Hindlimb muscle (tissue), 1 donor: ENCODE results near the gene SLC35G6. TPM values are rescaled to one million over a fixed set of nuclear protein-coding genes. Genes with fewer than 3 reads are reported as not detected.
"Not testable (repeated sequence)": the region's sequence is repeated elsewhere in the genome, so short reads cannot be mapped to it uniquely, and the experiment has no call there.

ENCODE experiments used
- DNase-seq: peaks from one replicate; pipeline ENCODE4 v3.0.0-alpha.2; 2013
- polyA plus RNA-seq: library from polyadenylated mRNA; unstranded; fragments of 120-200 nt; gene quantifications from one replicate; pipeline ENCODE4 v1.2.1, GENCODE V29; 2013; ENCODE audit not compliant: insufficient read length

The SLC35G6 gene
- polyA plus RNA-seq, 1 donor: 0.13 TPM

DNA sequence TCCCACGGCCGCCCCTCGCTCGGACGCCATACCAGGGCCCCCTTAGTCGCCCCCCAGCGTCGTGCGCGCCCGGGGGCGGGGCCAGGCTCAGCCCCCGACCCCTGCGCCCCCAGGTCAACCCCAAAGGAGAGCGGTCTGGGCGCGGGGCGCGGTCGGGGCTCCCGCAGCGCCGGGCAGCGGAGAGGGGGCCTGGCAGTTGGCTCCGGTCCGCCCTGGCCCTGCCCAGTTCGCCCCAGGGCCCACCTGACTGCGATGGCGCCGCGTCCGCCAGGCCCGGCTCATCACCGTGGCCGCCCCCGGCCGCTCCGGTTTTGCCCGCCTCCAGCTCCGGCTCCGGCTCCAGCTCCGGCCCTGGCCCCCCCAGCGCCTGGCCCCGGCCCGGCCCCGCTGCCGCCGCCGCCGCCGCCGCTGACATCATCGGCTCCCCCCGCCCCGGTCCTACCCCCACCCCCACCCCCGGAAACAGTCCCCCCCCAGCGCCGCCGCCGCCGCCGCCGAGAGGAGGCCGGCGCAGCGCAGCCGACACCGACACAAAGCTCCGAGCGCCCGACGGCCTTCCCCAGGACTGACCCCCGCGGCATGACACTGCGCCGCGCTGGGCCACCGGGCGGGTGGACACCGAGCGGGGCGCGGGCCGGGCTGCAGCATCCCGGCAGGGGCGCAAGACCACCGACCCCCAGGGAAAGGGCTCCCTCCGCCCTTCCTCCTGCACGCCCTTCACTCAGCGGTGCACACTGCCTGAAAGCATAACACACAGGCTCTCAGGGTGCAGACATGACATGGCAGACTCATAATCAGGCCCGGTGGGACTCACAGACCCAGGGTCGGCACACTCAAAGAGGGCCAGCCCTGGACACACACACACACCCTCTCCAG lies 1.8 kb upstream of the SLC35G6 start, which contains the start of gene ZBTB4:
Gene ZBTB4 (minus strand): TSS at position 419 of the 876 bp plus-strand sequence. CDS start 12,830 bp downstream, outside the sequence.
- peak; percentile 56 for DNase-seq

- no peak for DNase-seq
Measured at GRCh38 chr17:7480089-7480384, 1.2 kb upstream of the SLC35G6 start.

- not testable (repeated sequence) for DNase-seq
Measured at GRCh38 chr17:7481842-7482741, 846 bp downstream of the SLC35G6 start.

DNA sequence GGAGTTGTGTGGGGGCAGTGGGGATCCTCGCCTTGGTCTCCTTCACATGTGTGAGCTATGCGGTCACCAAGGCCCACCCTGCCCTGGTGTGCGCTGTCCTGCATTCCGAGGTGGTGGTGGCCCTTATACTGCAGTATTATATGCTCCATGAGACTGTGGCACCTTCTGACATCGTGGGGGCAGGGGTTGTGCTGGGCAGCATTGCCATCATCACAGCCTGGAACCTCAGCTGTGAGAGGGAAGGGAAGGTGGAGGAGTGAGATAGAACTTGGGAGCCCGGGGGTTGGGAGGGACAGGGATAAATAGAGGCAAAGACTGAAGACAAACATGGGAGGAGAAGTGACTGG lies 1.5 kb downstream of the SLC35G6 start:
- DNase-seq: not testable (repeated sequence)

DNA sequence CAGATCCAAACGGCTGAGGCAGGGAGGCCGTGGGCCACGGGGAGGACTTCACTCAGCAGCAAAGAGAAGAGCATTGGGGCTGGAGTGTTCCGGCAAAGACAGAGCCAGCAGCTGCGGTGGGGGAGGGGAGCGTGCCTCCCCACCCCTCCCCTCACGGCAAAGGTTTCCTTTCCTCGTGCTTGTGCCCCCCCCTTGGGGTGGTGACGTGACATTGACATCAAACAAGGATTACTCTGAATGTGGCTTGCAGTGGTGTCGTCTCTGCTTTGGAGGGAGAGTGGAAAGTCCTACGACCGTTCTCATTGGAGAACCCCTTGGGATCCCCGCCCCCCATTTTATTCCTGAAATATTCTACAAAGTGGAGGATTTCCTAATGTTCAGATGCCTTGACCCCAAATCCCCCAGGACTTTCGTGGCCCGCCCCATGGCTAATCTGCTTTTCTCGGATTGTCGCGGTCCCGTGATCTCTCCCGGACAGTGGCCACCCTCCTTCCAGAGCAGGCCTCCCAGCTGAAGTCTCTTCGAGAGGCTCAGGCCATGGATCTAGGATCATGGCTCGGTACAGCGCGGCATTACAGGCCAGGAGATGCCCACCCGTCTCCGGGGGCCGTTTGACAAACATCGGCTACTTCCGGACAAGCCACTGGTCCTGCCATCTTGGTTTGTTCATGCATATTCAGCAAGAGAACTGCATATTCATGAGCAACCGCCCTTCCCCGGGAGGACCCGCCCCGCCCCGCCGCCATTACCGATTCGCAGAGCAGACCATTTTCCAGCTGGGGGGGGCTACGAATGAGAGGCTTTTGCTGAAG lies 2.2 kb downstream of the SLC35G6 start:
- peak; percentile 92 for DNase-seq

GRCh38 chr17:7484067-7484918 lies 3.0 kb downstream of the SLC35G6 start, which contains the start of gene POLR2A:
TSS of gene POLR2A (plus strand) at chr17:7484366.
- DNase-seq: peak; percentile 99

DNA sequence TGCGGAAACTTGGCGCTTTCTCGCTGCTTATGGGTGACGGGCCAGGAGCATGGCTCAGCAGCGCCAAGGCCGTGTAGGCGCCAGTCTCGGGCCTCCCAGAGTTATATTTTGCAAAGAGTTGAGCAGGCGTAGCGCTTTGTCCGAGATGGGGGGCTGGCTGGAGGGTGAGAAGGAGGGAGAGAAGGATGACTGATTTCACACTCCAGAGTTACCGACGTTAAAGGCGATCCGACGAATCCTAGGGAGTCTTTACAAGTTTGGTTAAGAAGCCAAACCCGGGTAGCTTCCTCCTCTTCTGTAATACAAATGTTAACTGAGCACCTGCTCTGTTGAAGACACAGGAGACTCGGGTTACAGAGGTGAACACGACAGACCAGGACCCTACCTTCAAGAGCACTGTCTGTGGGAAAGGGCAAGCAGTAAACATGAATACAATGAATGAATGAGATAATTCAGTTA lies 3.7 kb downstream of the SLC35G6 start:
- no peak for DNase-seq

DNA sequence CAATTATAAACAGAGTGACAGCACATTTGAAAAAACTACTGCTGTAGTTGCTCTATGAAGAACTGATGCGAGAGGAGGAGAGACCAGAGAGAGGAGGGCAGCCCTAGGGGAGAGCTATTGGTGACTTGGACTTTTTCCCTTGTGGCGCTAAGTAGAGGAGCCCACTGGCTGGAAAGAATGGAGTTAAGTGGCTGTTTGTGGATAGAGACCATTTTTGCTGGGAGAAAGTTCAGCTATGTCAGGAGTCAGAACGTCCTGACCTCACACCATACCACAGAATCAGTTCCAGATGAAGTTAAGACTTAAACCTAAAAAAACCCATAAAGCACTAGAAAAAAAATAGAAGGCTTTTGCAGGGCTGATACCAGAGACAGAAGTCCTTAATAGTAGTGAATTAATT lies 4.9 kb downstream of the SLC35G6 start:
- no peak for DNase-seq

- DNase-seq: no peak
Measured at GRCh38 chr17:7490144-7490543, 8.9 kb downstream of the SLC35G6 start.

GRCh38 chr17:7491583-7491982 lies 10.3 kb downstream of the SLC35G6 start:
- DNase-seq: no peak

- no peak for DNase-seq
Measured at GRCh38 chr17:7493941-7494340, 12.7 kb downstream of the SLC35G6 start.

DNA sequence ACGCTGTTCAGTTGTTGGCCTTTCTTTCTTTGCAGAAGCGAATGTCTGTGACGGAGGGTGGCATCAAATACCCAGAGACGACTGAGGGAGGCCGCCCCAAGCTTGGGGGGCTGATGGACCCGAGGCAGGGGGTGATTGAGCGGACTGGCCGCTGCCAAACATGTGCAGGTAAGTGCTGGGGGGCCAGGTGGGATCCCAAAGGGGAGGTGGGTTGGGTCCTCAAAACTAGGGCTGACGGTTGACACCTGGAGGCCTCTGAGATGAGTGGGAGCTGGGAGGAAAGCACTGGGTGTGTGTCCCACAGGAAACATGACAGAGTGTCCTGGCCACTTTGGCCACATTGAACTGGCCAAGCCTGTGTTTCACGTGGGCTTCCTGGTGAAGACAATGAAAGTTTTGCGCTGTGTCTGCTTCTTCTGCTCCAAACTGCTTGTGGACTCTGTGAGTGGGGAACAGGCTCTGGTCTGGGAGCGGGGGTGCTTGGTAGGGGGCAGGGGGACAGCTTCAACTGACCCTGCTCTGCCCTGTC lies 14.7 kb downstream of the SLC35G6 start:
- DNase-seq: no peak

DNA sequence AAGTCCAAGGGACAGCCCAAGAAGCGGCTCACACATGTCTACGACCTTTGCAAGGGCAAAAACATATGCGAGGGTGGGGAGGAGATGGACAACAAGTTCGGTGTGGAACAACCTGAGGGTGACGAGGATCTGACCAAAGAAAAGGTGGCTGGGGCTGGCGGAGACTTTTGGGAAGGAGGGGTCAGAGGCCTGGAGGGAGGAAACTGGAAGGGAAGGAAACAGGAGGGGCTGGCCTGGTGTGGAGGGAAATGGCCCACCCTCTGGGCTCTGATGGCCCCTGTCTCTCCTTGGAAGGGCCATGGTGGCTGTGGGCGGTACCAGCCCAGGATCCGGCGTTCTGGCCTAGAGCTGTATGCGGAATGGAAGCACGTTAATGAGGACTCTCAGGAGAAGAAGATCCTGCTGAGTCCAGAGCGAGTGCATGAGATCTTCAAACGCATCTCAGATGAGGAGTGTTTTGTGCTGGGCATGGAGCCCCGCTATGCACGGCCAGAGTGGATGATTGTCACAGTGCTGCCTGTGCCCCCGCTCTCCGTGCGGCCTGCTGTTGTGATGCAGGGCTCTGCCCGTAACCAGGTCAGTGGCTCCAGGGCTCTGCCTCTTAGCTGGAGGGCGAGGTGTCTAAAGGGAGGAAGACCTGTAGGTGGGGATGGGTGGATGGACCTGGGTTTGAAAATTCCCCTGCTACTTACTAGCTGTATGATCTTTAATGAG lies 15.4 kb downstream of the SLC35G6 start:
- no peak for DNase-seq

DNA sequence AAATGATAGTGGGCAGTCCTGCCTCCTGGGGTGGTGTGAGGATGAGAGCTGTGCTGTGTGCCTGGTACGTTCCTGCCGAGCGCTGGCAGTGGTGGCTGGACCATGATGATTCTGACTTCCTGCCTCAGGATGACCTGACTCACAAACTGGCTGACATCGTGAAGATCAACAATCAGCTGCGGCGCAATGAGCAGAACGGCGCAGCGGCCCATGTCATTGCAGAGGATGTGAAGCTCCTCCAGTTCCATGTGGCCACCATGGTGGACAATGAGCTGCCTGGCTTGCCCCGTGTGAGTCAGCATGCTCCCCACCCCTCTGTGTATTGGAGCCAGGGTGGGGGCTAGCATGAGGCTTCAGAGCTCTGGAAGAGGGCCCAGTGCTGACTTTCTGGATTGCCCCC lies 16.0 kb downstream of the SLC35G6 start:
- no peak for DNase-seq

DNA sequence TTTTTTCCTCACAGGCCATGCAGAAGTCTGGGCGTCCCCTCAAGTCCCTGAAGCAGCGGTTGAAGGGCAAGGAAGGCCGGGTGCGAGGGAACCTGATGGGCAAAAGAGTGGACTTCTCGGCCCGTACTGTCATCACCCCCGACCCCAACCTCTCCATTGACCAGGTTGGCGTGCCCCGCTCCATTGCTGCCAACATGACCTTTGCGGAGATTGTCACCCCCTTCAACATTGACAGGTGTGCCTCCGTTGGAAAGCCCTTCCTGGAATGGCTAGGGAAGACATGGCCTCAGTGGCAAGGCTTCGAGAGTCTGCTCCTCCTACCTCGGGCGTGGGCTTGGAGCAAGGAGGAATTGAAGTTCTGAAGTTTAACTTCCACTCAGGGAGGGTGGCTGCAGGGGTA lies 16.4 kb downstream of the SLC35G6 start:
- no peak for DNase-seq

DNA sequence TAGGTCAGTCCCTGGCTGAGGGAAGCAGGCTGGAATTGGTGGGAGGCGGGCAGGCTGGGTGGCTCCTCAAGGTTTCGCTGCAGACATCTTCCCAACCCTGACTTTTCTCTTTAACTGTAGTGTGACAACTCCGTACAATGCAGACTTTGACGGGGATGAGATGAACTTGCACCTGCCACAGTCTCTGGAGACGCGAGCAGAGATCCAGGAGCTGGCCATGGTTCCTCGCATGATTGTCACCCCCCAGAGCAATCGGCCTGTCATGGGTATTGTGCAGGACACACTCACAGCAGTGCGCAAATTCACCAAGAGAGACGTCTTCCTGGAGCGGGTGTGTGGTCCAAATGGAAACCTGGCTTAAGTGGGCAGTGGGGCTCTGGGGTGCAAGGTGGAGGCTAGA lies 17.9 kb downstream of the SLC35G6 start:
- DNase-seq: no peak

GRCh38 chr17:7501729-7502128 lies 20.5 kb downstream of the SLC35G6 start:
- DNase-seq: no peak

GRCh38 chr17:7502171-7502847 lies 21.1 kb downstream of the SLC35G6 start:
- DNase-seq: no peak

DNA sequence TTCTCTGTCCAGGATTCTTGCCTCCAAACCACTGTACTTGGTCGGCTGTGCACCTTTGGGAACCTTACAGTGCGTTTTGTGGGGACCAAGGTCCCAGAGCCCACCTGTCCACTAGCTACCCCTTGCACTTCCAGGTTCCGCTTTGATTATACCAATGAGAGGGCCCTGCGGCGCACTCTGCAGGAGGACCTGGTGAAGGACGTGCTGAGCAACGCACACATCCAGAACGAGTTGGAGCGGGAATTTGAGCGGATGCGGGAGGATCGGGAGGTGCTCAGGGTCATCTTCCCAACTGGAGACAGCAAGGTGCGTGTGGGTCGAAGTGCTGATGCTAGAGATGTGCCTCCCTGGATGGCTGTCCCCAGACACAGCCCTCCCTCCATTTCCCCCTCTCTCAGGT lies 21.7 kb downstream of the SLC35G6 start:
- DNase-seq: no peak

- no peak for DNase-seq
Measured at GRCh38 chr17:7503521-7503920, 22.3 kb downstream of the SLC35G6 start.
